Fibroblast of the aortic adventitia (primary cell): ENCODE measurements around the gene SLC3A2. TPM values are rescaled to one million over a fixed set of nuclear protein-coding genes. Genes with fewer than 3 reads are reported as not detected.
"Not testable (repeated sequence)": the region's sequence is repeated elsewhere in the genome, so short reads cannot be mapped to it uniquely, and the experiment has no call there.

Experiments used
- DNase-seq: peaks from one replicate; pipeline ENCODE4 v3.0.0-alpha.2; 2010; ENCODE audit warnings: low read depth
- H3K4me3 ChIP-seq: 2 replicates; pipeline ENCODE4 v1.5.1; 2011; ENCODE audit warnings: low read depth, mild to moderate bottlenecking, control low read depth, low read length, moderate library complexity
- CTCF ChIP-seq: IDR thresholded peaks from 2 replicates; pipeline ENCODE4 v1.5.1; 2011; ENCODE audit warnings: mild to moderate bottlenecking, low read length, control low read depth, inconsistent platforms; ENCODE audit not compliant: insufficient read depth
- total RNA-seq: library from RNA; depleted of rRNA; stranded (reverse); fragments of >200 nt; gene quantifications from 2 replicates; pipeline ENCODE4 v1.2.3, GENCODE V29; 2012; ENCODE audit warnings: low replicate concordance

SLC3A2 gene
- total RNA-seq, 1 donor = 174 TPM

- no peak for TF ChIP-seq CTCF
- peak overlapping the region; percentile 81 for H3K4me3 ChIP-seq
- no peak for DNase-seq
Measured at GRCh38 chr11:62854013-62854824, 26.5 kb upstream of the SLC3A2 start.

GRCh38 chr11:62854825-62855570 is 25.7 kb upstream of the SLC3A2 start:
- TF ChIP-seq CTCF = no peak
- peak; percentile 30 for DNase-seq
- peak overlapping the region; percentile 81 for H3K4me3 ChIP-seq

GRCh38 chr11:62855571-62856332 is 24.9 kb upstream of the SLC3A2 start:
- DNase-seq = peak; percentile 97
- no peak for TF ChIP-seq CTCF
- H3K4me3 ChIP-seq = peak overlapping the region; percentile 89

GRCh38 chr11:62856333-62856895 is 24.3 kb upstream of the SLC3A2 start:
- DNase-seq = no peak
- peak overlapping the region; percentile 89 for H3K4me3 ChIP-seq
- TF ChIP-seq CTCF = no peak

GRCh38 chr11:62857541-62857982 is 23.1 kb upstream of the SLC3A2 start:
- no peak overlapping the region for H3K4me3 ChIP-seq
- no peak for TF ChIP-seq CTCF
- no peak for DNase-seq

GRCh38 chr11:62858201-62858600 is 22.5 kb upstream of the SLC3A2 start:
- no peak for DNase-seq
- no peak overlapping the region for H3K4me3 ChIP-seq
- TF ChIP-seq CTCF = no peak

GRCh38 chr11:62859281-62859703 is 21.4 kb upstream of the SLC3A2 start:
- H3K4me3 ChIP-seq, DNase-seq: not testable (repeated sequence)
